ENCODE measurements around the gene AKAP6.

- TF ChIP-seq, protein P1, sequence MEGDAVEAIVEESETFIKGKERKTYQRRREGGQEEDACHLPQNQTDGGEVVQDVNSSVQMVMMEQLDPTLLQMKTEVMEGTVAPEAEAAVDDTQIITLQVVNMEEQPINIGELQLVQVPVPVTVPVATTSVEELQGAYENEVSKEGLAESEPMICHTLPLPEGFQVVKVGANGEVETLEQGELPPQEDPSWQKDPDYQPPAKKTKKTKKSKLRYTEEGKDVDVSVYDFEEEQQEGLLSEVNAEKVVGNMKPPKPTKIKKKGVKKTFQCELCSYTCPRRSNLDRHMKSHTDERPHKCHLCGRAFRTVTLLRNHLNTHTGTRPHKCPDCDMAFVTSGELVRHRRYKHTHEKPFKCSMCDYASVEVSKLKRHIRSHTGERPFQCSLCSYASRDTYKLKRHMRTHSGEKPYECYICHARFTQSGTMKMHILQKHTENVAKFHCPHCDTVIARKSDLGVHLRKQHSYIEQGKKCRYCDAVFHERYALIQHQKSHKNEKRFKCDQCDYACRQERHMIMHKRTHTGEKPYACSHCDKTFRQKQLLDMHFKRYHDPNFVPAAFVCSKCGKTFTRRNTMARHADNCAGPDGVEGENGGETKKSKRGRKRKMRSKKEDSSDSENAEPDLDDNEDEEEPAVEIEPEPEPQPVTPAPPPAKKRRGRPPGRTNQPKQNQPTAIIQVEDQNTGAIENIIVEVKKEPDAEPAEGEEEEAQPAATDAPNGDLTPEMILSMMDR (IDR thresholded peaks at IDR 0.05) = no peak
- TF ChIP-seq POLR2A (IDR thresholded peaks at IDR 0.05) = no peak
Measured at GRCh38 chr14:32449648-32450047, 120.5 kb downstream of the AKAP6 start.

Data from adrenal gland (tissue), 5 donors.